Nephron progenitor cell (in vitro differentiated cells): ENCODE data around the gene MDH1.

Experiments
- DNase-seq: peaks from one replicate; pipeline ENCODE4 v3.0.0; 2021
- H3K27ac Mint-ChIP-seq: 2 replicates; pipeline ENCODE4 v1.8.0; 2021; ENCODE audit warnings: mild to moderate bottlenecking, moderate library complexity, mixed read lengths
- H3K27me3 Mint-ChIP-seq: 2 replicates; pipeline ENCODE4 v1.8.0; 2021; ENCODE audit warnings: mild to moderate bottlenecking, low read depth, mixed read lengths; ENCODE audit not compliant: poor library complexity
- H3K36me3 Mint-ChIP-seq: 2 replicates; pipeline ENCODE4 v1.8.0; 2021; ENCODE audit warnings: low read depth, mixed read lengths
- H3K4me1 Mint-ChIP-seq: 2 replicates; pipeline ENCODE4 v1.8.0; 2021; ENCODE audit warnings: mixed read lengths
- H3K4me3 Mint-ChIP-seq: 2 replicates; pipeline ENCODE4 v1.8.0; 2021; ENCODE audit warnings: mild to moderate bottlenecking, moderate library complexity, mixed read lengths
- H3K9me3 Mint-ChIP-seq: 2 replicates; pipeline ENCODE4 v1.8.0; 2021; ENCODE audit warnings: mild to moderate bottlenecking, moderate library complexity, mixed read lengths
- CTCF ChIP-seq: fragments of 200-600 bp; sonication (generic); IDR thresholded peaks from 2 replicates; pipeline ENCODE4 v1.5.0; 2021; ENCODE audit warnings: antibody characterized with exemption

MDH1 gene

GRCh38 chr2:63650756-63651155, 62.0 kb downstream of the MDH1 start:
- Mint-ChIP-seq H3K36me3 (no peaks in the 10 kb centered on the region), H3K27me3 (peaks cover 2% of the 10 kb centered on the region), H3K4me3 (no peak overlapping the region), H3K27ac (no peak overlapping the region), H3K9me3 (no peaks in the 10 kb centered on the region), H3K4me1 (no peaks in the 10 kb centered on the region)
- TF ChIP-seq CTCF: no peak
- no peak for DNase-seq

- TF ChIP-seq CTCF: no peak
- Mint-ChIP-seq H3K27ac (no peak overlapping the region), H3K9me3 (no peaks in the 10 kb centered on the region), H3K4me1 (no peaks in the 10 kb centered on the region), H3K36me3 (no peaks in the 10 kb centered on the region), H3K27me3 (peaks cover 2% of the 10 kb centered on the region), H3K4me3 (no peak overlapping the region)
- DNase-seq: no peak
Measured at GRCh38 chr2:63651356-63651755, 62.6 kb downstream of the MDH1 start.

GRCh38 chr2:63651861-63652651, 63.3 kb downstream of the MDH1 start:
- DNase-seq: no peak
- Mint-ChIP-seq H3K36me3 (no peaks in the 10 kb centered on the region), H3K4me1 (no peaks in the 10 kb centered on the region), H3K27me3 (peaks cover 2% of the 10 kb centered on the region), H3K4me3 (no peak overlapping the region), H3K9me3 (peaks cover 6% of the 10 kb centered on the region), H3K27ac (no peak overlapping the region)
- no peak for TF ChIP-seq CTCF

GRCh38 chr2:63652652-63652985, 63.9 kb downstream of the MDH1 start:
- Mint-ChIP-seq H3K9me3 (peaks cover 6% of the 10 kb centered on the region), H3K27me3 (peaks cover 2% of the 10 kb centered on the region), H3K27ac (no peak overlapping the region), H3K4me3 (no peak overlapping the region), H3K36me3 (no peaks in the 10 kb centered on the region), H3K4me1 (no peaks in the 10 kb centered on the region)
- no peak for DNase-seq
- no peak for TF ChIP-seq CTCF

GRCh38 chr2:63654959-63655358, 66.2 kb downstream of the MDH1 start:
- Mint-ChIP-seq H3K27ac (no peak overlapping the region), H3K4me1 (no peaks in the 10 kb centered on the region), H3K9me3 (peaks cover 6% of the 10 kb centered on the region), H3K36me3 (no peaks in the 10 kb centered on the region), H3K27me3 (peaks cover 2% of the 10 kb centered on the region), H3K4me3 (no peak overlapping the region)
- TF ChIP-seq CTCF: no peak
- DNase-seq: no peak
